ENCODE measurements around the gene EXOC6B.

GRCh38 chr2:72526623-72527022 is 299.2 kb downstream of the EXOC6B start:
- TF ChIP-seq PRDM15 (CRISPR knock-in tag; IDR thresholded peaks at IDR 0.05) (no peak), POLR2A (IDR thresholded peaks at IDR 0.05; ENCODE audit: low read depth, low read length) (no peak), POU2F2 (IDR thresholded peaks at IDR 0.05; ENCODE audit: borderline replicate concordance, low read depth, low read length) (no peak), TAF1 (IDR thresholded peaks at IDR 0.05; ENCODE audit: borderline replicate concordance, low read depth, low read length) (no peak), NFYB (IDR thresholded peaks at IDR 0.05; ENCODE audit: insufficient read depth, low read depth, low read length) (no peak), CTCF (IDR thresholded peaks at IDR 0.05 in 2 of 3, conservative IDR thresholded peaks at IDR 0.05 in 1 of 3; ENCODE audit: control insufficient read depth in 2 of 3, extremely low read depth in 1 of 3, insufficient read depth in 1 of 3, low read depth in 3 of 3, low read length in 3 of 3) (no peak), YY1 (IDR thresholded peaks at IDR 0.05; ENCODE audit: low read depth, low read length) (no peak), REST (IDR thresholded peaks at IDR 0.05; ENCODE audit: low read depth, low read length) (no peak)

Measured in GM12878 (cell line).